Pancreas (tissue), 10 donors: Measurements from ENCODE around the gene LCN2. TPM values are rescaled to one million over a fixed set of nuclear protein-coding genes. Genes with fewer than 3 reads are reported as not detected.
A peak's percentile ranks its signal among the peaks of the same experiment; 100 is the strongest.

Source experiments
- ATAC-seq, 4 donors: fragments of 200-7000 bp; cut with Tn5 transposase; one replicate each; pipeline versions ENCODE4 v1.8.0 to v1.9.1; 2020; ENCODE audit warnings: mild to moderate bottlenecking in 4 of 4, moderate library complexity in 4 of 4
- DNase-seq, 6 donors: peaks; one replicate each; pipeline ENCODE4 v3.0.0-alpha.2; 2020
- FAIRE-seq: peaks from 2 replicates; lab custom pipeline; 2012; peaks lifted over from hg19 to GRCh38; lab: Jason Lieb, UNC
- H3K27ac ChIP-seq, 4 donors: fragments of 200-600 bp; sonication (generic); 1 replicate in 3 of 4; 2 replicates in 1 of 4; pipeline versions ENCODE4 v1.5.0 to v1.8.0; 2020
- H3K27me3 ChIP-seq, 4 donors: fragments of 200-600 bp; one replicate each; pipeline ENCODE4 v1.8.0; 2021
- H3K36me3 ChIP-seq, 3 donors: fragments of 200-600 bp; sonication (generic) in 1 of 3; one replicate each; pipeline versions ENCODE4 v1.5.0 to v1.8.0; 2020 to 2021
- H3K4me1 ChIP-seq, 3 donors: fragments of 200-600 bp; one replicate each; pipeline ENCODE4 v1.8.0; 2021
- H3K4me3 ChIP-seq, 4 donors: fragments of 200-600 bp; sonication (generic) in 2 of 4; one replicate each; pipeline versions ENCODE4 v1.5.0 to v1.8.0; 2020 to 2021
- H3K9me3 ChIP-seq, 4 donors: fragments of 200-600 bp; one replicate each; pipeline ENCODE4 v1.8.0; 2021
- WGBS, 2 donors: extraction: QIAGEN DNeasy Blood & Tissue Kit; methylation state at CpG; one replicate each; pipeline ENCODE4 v1.1.7; 2013; 5-methylcytosine and 5-hydroxymethylcytosine counted together
- intact Hi-C, 3 donors: fragments of 100-400 bp; cut with DNase I; formaldehyde crosslinking; loops; one replicate each; pipeline versions ENCODE4 v1.11.1 to v1.14.2; 2022
- polyA plus RNA-seq, 2 donors: library from polyadenylated mRNA; stranded (reverse); fragments of 200-250 nt; gene quantifications; one replicate each; pipeline ENCODE4 v1.2.3, GENCODE V29; 2013
- total RNA-seq, 6 donors: library from RNA; stranded (reverse); fragmentation: NEBNext Ultra II Directional in 4 of 6; extraction: Animal tissue kit (Norgen Biotek cat#: 25700) in 4 of 6; gene quantifications; one replicate each; pipeline versions ENCODE4 v1.2.1 to v1.2.4, GENCODE V29; 2021 to 2023
- TF ChIP-seq, protein P1 (sequence below), 4 donors: fragments of 200-600 bp; sonication (generic) in 3 of 4; IDR thresholded peaks; one replicate each; pipeline versions ENCODE4 v1.5.0 to v1.8.0; 2021; ENCODE audit warnings: antibody characterized with exemption in 4 of 4
- donor health status: healthy with polysubstance abuse.
- donor health status: DM: no; HTN: no; CAD: no; lungs with moderate emphysema.
- donor health status: DM: no; HTN: no; CAD: no.
- donor health status: control.
- donor health status: control.
- donor health status: Bipolar disorder and iron deficiency.
- donor health status: DM: yes; HTN: yes; CAD: no.
- donor health status: DM: no; HTN: no; CAD: no.
- donor health status: DM: no; HTN: no; CAD: no.
- donor health status: DM: yes; HTN: yes; CAD: no.

Gene LCN2
- total and polyA plus RNA-seq, 8 donors, result 6.3 to 158 (median 49.5) TPM

DNA sequence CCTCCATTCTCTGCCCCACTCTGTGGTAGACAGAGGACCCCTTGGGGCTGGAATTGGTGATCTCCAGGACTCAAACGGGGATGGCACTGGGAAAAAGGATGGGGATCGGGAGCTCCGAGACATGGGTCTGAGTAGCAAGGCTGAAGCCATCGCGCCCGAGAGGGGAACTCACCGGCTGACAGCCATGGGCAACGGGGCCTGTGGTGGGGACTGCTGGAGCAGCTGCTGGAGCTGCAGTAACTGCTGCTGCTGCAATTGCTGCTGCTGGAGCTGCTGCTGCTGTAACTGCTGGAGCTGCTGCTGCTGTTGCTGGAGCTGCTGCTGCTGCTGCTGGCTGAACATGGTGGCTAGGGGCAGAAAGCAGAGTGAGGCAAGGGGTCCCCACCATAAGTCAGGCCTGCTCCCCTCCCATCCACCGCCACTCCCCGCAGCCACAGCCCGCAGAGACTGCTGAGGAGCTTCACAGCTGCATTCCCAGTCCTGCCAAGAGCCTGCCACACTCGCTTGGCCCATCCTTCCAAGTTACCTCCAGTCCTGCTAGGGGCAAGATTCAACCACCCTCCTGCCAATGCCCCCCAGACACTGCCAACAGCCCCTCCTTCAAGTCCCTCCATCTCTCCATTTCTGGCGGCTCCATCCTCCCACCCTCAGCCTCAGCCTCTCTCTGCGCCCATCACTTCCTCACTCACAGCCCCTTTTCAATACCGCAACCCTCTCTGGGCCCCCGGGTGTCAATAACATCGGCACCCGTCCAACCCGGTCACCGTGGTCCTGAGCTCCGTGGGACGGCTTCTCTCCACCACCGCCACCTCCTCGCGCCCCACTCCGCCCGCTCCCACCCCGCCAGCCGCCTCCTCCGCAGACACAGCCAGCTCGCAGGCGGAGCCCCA, 41.5 kb downstream of the LCN2 start:
- peak in 2 of 4 donors; percentile 11 to 21 for ATAC-seq
- FAIRE-seq, result no peak
- 19 to 22% methylated on average over 29 to 32 of the region's 32 CpGs for WGBS, 2 donors
- DNase-seq, result peak in 1 of 6 donors; percentile 53
- Histone ChIP-seq H3K9me3 (no peaks in the 10 kb centered on the region), H3K27me3 (no peaks in the 10 kb centered on the region), H3K4me1 (peaks cover 0 to 8% (median 6%) of the 10 kb centered on the region in 3 donors), H3K4me3 (peak overlapping the region; percentile 53 to 85 (median 76)), H3K27ac (peak overlapping the region; percentile 45 to 87 (median 73)), H3K36me3 (peaks cover 0 to 7% (median 0%) of the 10 kb centered on the region in 3 donors)
- intact Hi-C loops, result no loop called here
- TF ChIP-seq, protein P1, sequence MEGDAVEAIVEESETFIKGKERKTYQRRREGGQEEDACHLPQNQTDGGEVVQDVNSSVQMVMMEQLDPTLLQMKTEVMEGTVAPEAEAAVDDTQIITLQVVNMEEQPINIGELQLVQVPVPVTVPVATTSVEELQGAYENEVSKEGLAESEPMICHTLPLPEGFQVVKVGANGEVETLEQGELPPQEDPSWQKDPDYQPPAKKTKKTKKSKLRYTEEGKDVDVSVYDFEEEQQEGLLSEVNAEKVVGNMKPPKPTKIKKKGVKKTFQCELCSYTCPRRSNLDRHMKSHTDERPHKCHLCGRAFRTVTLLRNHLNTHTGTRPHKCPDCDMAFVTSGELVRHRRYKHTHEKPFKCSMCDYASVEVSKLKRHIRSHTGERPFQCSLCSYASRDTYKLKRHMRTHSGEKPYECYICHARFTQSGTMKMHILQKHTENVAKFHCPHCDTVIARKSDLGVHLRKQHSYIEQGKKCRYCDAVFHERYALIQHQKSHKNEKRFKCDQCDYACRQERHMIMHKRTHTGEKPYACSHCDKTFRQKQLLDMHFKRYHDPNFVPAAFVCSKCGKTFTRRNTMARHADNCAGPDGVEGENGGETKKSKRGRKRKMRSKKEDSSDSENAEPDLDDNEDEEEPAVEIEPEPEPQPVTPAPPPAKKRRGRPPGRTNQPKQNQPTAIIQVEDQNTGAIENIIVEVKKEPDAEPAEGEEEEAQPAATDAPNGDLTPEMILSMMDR (IDR thresholded peaks at IDR 0.05), result no peak

DNA sequence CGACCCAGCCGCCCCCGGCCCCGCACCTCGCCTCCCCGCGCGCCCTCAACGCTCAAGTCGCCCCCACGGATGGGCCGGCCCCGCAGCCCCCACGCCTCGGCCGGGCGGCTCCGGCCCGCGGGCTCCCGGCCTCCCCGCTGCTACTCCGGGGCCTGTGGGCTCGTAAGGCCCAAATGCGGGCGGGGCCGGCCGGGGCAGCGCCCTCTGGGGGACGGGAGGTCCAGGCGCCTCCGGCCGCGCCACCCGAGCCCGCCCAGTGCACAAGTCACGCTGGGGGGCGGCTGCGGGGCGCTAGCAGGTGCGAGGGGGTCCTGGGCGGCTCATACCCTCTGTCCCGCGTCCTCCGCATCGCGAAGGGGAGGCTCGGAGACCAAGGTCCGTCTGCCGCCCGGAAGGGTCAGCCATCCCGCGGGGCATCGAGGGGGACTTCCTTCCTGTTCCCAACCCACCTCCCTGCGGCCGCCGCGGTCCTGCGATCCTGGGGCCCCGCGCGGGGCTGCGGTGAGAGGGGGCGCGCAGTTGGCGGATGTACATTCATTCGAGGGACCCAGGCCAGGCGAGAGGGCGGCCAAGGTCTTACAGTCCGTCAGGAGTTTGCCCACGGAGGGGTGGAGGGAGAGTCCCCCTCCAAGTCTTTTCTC, 42.3 kb downstream of the LCN2 start, which contains the start of gene CIZ1:
Gene CIZ1, minus strand, starts transcription at position 167 of the 641 bp plus-strand sequence. CDS start 715 bp downstream, outside the sequence.
- Histone ChIP-seq H3K36me3 (peaks cover 0 to 5% (median 0%) of the 10 kb centered on the region in 3 donors), H3K4me1 (peaks cover 0 to 8% (median 6%) of the 10 kb centered on the region in 3 donors), H3K27me3 (no peaks in the 10 kb centered on the region), H3K27ac (peak within 1 kb of the TSS; percentile 45 to 87 (median 73)), H3K4me3 (peak within 1 kb of the TSS; percentile 53 to 85 (median 76)), H3K9me3 (no peaks in the 10 kb centered on the region)
- FAIRE-seq (no peak), ATAC-seq (peak; percentile 91 to 95 (median 92)), DNase-seq (peak; percentile 63 to 94 (median 80))
- TF ChIP-seq, protein P1 (IDR thresholded peaks at IDR 0.05), result peak; percentile 49 to 83 (median 64)
- intact Hi-C loops, result no loop called here
- 0 to 1% methylated on average over 68 to 71 of the region's 71 CpGs for WGBS, 2 donors

GRCh38 chr9:128192601-128193371, 43.5 kb downstream of the LCN2 start:
- 12 to 13% methylated on average over 55 to 56 of the region's 56 CpGs for WGBS, 2 donors
- intact Hi-C loops, result no loop called here
- peak; percentile 58 to 92 (median 78) for DNase-seq
- Histone ChIP-seq H3K9me3 (no peaks in the 10 kb centered on the region), H3K27me3 (no peaks in the 10 kb centered on the region), H3K4me3 (peak overlapping the region in 3 of 4 donors; percentile 53 to 85 (median 68)), H3K27ac (peak overlapping the region; percentile 45 to 87 (median 62)), H3K4me1 (peaks cover 0 to 8% (median 6%) of the 10 kb centered on the region in 3 donors), H3K36me3 (peaks cover 0 to 5% (median 0%) of the 10 kb centered on the region in 3 donors)
- no peak for FAIRE-seq
- peak; percentile 53 to 90 (median 76) for ATAC-seq
- TF ChIP-seq, protein P1 (IDR thresholded peaks at IDR 0.05), result peak in 1 of 4 donors; percentile 5

DNA sequence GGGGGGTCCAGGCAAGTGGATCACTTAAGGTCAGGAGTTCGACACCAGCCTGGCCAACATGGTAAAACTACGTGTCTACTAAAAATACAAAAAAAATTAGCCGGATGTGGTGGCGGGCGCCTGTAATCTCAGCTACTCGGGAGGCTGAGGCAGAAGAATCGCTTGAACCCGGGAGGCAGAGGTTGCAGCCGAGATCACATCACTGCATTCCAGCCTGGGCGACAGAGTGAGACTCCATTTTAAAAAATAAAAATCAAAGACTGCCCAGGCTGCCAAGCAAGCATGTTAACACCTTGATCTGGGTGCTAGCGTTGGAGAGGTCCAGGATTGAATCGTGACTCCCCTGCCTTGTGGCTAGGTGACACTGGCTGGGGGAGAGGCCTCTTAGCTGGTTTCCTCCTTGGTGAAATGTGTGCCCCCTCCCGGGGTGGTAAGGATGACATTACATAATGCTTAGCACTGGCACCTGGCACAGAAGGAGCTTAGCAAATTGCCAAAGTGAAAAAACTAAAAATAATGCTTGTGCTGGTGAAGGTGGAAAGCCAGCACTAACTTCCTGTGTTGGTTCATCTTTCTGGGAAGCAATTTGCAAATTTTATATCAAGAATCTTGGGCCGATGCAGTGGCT, 44.3 kb downstream of the LCN2 start:
- ATAC-seq (no peak), FAIRE-seq (no peak), DNase-seq (no peak)
- TF ChIP-seq, protein P1 (IDR thresholded peaks at IDR 0.05), result no peak
- Histone ChIP-seq H3K27me3 (no peaks in the 10 kb centered on the region), H3K36me3 (peaks cover 0 to under 1% (median 0%) of the 10 kb centered on the region in 3 donors), H3K4me3 (no peak overlapping the region), H3K4me1 (peaks cover 0 to 8% (median 6%) of the 10 kb centered on the region in 3 donors), H3K27ac (peak overlapping the region in 3 of 4 donors; percentile 58 to 87 (median 66)), H3K9me3 (no peaks in the 10 kb centered on the region)
- WGBS, 2 donors, result 80 to 86% methylated on average over 14 of the region's 14 CpGs
- intact Hi-C loops, result no loop called here
